HepG2 (cell line): ENCODE measurements around the gene HLA-DRB5. TPM values are rescaled to one million over a fixed set of nuclear protein-coding genes. Genes with fewer than 3 reads are reported as not detected.

Source experiments
- ATAC-seq: fragments of 200-7000 bp; cut with Tn5 transposase; 3 replicates; pipeline ENCODE4 v1.9.1; 2020; ENCODE audit warnings: mild to moderate bottlenecking, moderate library complexity
- BruUV-seq: library from RNA; stranded (reverse); fragments of 400-500 nt; replicated peaks from 2 replicates; lab custom pipeline; 2021; lab: Mats Ljungman, UMichigan
- CTCF ChIA-PET: fragments of 300-600 bp; formaldehyde crosslinking; extraction: SDS; loops from one replicate; lab custom pipeline; 2021; ENCODE audit warnings: low total read pairs, inconsistent platforms, low intra/inter-chr PET ratio; lab: Yijun Ruan, JAX
- POLR2A ChIA-PET: fragments of 350-600 bp; sonication (Branson Sonifier 250); formaldehyde crosslinking; loops from one replicate; lab custom pipeline; 2020; ENCODE audit warnings: antibody characterized with exemption, inconsistent platforms; lab: Yijun Ruan, JAX
- DNase-seq: peaks from one replicate; pipeline ENCODE4 v3.0.0-alpha.2; 2015; ENCODE audit warnings: low spot score
- FAIRE-seq: peaks from 3 replicates; lab custom pipeline; 2011; peaks lifted over from hg19 to GRCh38; lab: Jason Lieb, UNC
- H2AFZ ChIP-seq: one replicate; pipeline ENCODE4 v1.6.1; 2011; ENCODE audit warnings: low read length, inconsistent platforms
- H3K27ac ChIP-seq: fragments of 300-600 bp; 3 replicates; pipeline ENCODE4 v1.8.0; 2011; ENCODE audit warnings: mixed run types, mild to moderate bottlenecking, mixed read lengths, low read length, inconsistent platforms; ENCODE audit not compliant: insufficient read depth; ENCODE audit errors: extremely low read length
- H3K27me3 ChIP-seq, 2 experiments: fragments of 200-600 bp in 1 of 2; 2 replicates in 1 of 2; 3 replicates in 1 of 2; pipeline versions ENCODE4 v1.6.0 to v1.8.0; 2011; ENCODE audit warnings: low read length in 2 of 2, mild to moderate bottlenecking in 2 of 2, moderate library complexity in 2 of 2, inconsistent platforms in 1 of 2; ENCODE audit not compliant: insufficient read depth in 2 of 2, control insufficient read depth in 1 of 2
- H3K36me3 ChIP-seq, 2 experiments: fragments of 200-600 bp in 1 of 2; replicated peaks in 1 of 2; 2 replicates in 1 of 2; 3 replicates in 1 of 2; pipeline versions ENCODE4 v1.5.1 to v1.8.0; 2011; ENCODE audit warnings: low read length in 2 of 2, inconsistent platforms in 1 of 2; ENCODE audit not compliant: insufficient read depth in 2 of 2, control insufficient read depth in 1 of 2
- H3K4me1 ChIP-seq: 2 replicates; pipeline ENCODE4 v1.5.1; 2012; ENCODE audit warnings: low read length, inconsistent platforms; ENCODE audit not compliant: insufficient read depth
- H3K4me2 ChIP-seq: 2 replicates; pipeline ENCODE4 v1.6.0; 2011; ENCODE audit warnings: low read depth, low read length, inconsistent platforms
- H3K4me3 ChIP-seq, 3 experiments: fragments of 200-600 bp in 1 of 3; sonication (generic), shearing (Covaris generic) in 1 of 3; replicated peaks in 1 of 3; 2 replicates each; pipeline ENCODE4 v1.5.1; 2011 to 2016; ENCODE audit warnings: low read length in 3 of 3, inconsistent platforms in 2 of 3, low read depth in 2 of 3, mild to moderate bottlenecking in 2 of 3, control low read depth in 1 of 3, mixed read lengths in 1 of 3; ENCODE audit not compliant: insufficient read depth in 1 of 3
- H3K79me2 ChIP-seq: one replicate; pipeline ENCODE4 v1.6.1; 2011; ENCODE audit warnings: low read length, inconsistent platforms; ENCODE audit not compliant: insufficient read depth
- H3K9ac ChIP-seq: 2 replicates; pipeline ENCODE4 v1.6.0; 2011; ENCODE audit warnings: mild to moderate bottlenecking, low read depth, low read length, inconsistent platforms; ENCODE audit not compliant: insufficient read depth
- H3K9me3 ChIP-seq: 2 replicates; pipeline ENCODE4 v1.5.1; 2012; ENCODE audit warnings: mild to moderate bottlenecking, low read length
- H4K20me1 ChIP-seq: 2 replicates; pipeline ENCODE4 v1.6.0; 2011; ENCODE audit warnings: inconsistent platforms, mild to moderate bottlenecking, low read length, moderate library complexity; ENCODE audit not compliant: insufficient read depth
- CREM ChIP-seq, 2 experiments: sonication (generic) in 1 of 2; formaldehyde crosslinking in 1 of 2; IDR thresholded peaks; 2 replicates each; pipeline versions ENCODE4 v1.4.0 to v1.6.1; 2016 to 2020; ENCODE audit warnings: antibody characterized with exemption in 1 of 2, mild to moderate bottlenecking in 1 of 2, missing genetic modification reagents in 1 of 2
- ELF4 ChIP-seq: sonication (generic); formaldehyde crosslinking; IDR thresholded peaks from 2 replicates; pipeline ENCODE4 v1.5.0; 2020; ENCODE audit warnings: missing genetic modification reagents, mild to moderate bottlenecking, moderate library complexity, borderline replicate concordance
- MAFF ChIP-seq: IDR thresholded peaks from 2 replicates; pipeline ENCODE4 v1.6.1; 2011; ENCODE audit warnings: low read depth, low read length, improper control_type of control experiment
- RAD21 ChIP-seq: fragments of 450-650 bp; formaldehyde crosslinking; IDR thresholded peaks from 2 replicates; pipeline ENCODE4 v1.5.0; 2020; ENCODE audit warnings: mild to moderate bottlenecking
- SIN3B ChIP-seq: fragments of 150-350 bp; IDR thresholded peaks from 2 replicates; pipeline ENCODE4 v1.6.1; 2014; ENCODE audit warnings: low read length
- ZFP62 ChIP-seq: sonication (generic); formaldehyde crosslinking; IDR thresholded peaks from 2 replicates; pipeline ENCODE4 v1.4.0; 2020; ENCODE audit warnings: missing genetic modification reagents
- ZNF337 ChIP-seq: sonication (generic); formaldehyde crosslinking; IDR thresholded peaks from 2 replicates; pipeline ENCODE4 v1.5.1; 2020; ENCODE audit warnings: missing genetic modification reagents, low read depth, mild to moderate bottlenecking, borderline replicate concordance
- ZNF792 ChIP-seq: IDR thresholded peaks from 2 replicates; pipeline ENCODE4 v1.6.1; 2016
- ZNF83 ChIP-seq: sonication (generic); formaldehyde crosslinking; IDR thresholded peaks from 2 replicates; pipeline ENCODE4 v1.4.0; 2020; ENCODE audit warnings: missing genetic modification reagents, mild to moderate bottlenecking, borderline replicate concordance
- ZSCAN9 ChIP-seq: IDR thresholded peaks from 2 replicates; pipeline ENCODE4 v1.6.1; 2016; ENCODE audit warnings: borderline replicate concordance
- whole genome bisulfite sequencing: methylation state at CpG from one replicate; pipeline ENCODE4 v1.1.6; 2017; ENCODE audit warnings: low lambda C conversion rate; 5-methylcytosine and 5-hydroxymethylcytosine counted together
- in situ Hi-C: cut with HindIII; loops from 2 replicates; pipeline ENCODE4 v1.10.0; 2017; ENCODE audit warnings: low pct_unique_long_range_greater_than_20kb; ENCODE audit not compliant: extremely low pct_ligation_motif_present
- intact Hi-C: fragments of 100-400 bp; cut with micrococcal nuclease; formaldehyde crosslinking; loops from one replicate; pipeline ENCODE4 v1.10.0; 2022; ENCODE audit not compliant: unreplicated experiment
- polyA plus RNA-seq, 8 experiments: library from polyadenylated mRNA; depleted of rRNA in 3 of 8; stranded (reverse) in 7 of 8; unstranded in 1 of 8; fragments of >200 nt; fragmentation: Illumina TruSeq in 4 of 8; extraction: Trizol in 4 of 8; gene quantifications; 2 replicates each; pipeline versions ENCODE4 v1.2.1 to v1.2.3, GENCODE V29; 2011 to 2016; ENCODE audit warnings: low read depth in 4 of 8, missing spikeins in 1 of 8, mixed read lengths in 1 of 8; ENCODE audit not compliant: insufficient read depth in 1 of 8
- total RNA-seq, 5 experiments: library from RNA; depleted of rRNA; stranded (reverse); fragments of >200 nt; fragmentation: Illumina TruSeq; extraction: Trizol; gene quantifications; 2 replicates each; pipeline ENCODE4 v1.2.3, GENCODE V29; 2016; ENCODE audit warnings: low read depth in 1 of 5
- TF ChIP-seq, protein P1 (sequence below): sonication (generic); formaldehyde crosslinking; IDR thresholded peaks from 2 replicates; pipeline ENCODE4 v1.5.0; 2020; ENCODE audit warnings: missing genetic modification reagents, mild to moderate bottlenecking, borderline replicate concordance
- TF ChIP-seq, protein P2 (sequence below): sonication (generic); formaldehyde crosslinking; IDR thresholded peaks from 2 replicates; pipeline ENCODE4 v1.4.0; 2020; ENCODE audit warnings: missing genetic modification reagents, low read depth, mild to moderate bottlenecking, borderline replicate concordance
- TF ChIP-seq, protein P3 (sequence below): sonication (generic); formaldehyde crosslinking; conservative IDR thresholded peaks from 2 replicates; pipeline ENCODE4 v1.8.0; 2022; ENCODE audit warnings: missing genetic modification reagents

The HLA-DRB5 gene
- total and polyA plus RNA-seq, 2 of the 13 experiments (the other 11 are each of a cell fraction or from before 2014, with no cell fraction given): not detected

DNA sequence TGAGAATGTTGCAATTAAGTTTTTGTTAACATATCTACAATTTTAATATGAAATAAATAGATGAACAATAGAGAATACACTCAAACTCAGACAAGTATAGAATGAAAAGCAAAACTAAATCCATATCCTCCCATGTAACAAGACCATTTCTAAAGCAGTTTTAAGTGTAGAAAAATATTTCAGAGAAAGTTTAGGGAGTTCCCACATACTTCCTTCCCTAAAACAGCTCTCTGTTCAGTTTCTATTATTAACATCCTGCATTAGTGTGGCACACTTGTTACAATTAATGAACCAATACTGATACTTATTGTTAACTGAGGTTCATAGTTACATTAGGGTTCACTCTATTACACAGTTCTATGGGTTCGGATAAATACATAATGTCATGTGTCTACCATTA is 38.4 kb downstream of the HLA-DRB5 start (continued):
- TF ChIP-seq ELF4 (CRISPR knock-in tag): no peak

DNA sequence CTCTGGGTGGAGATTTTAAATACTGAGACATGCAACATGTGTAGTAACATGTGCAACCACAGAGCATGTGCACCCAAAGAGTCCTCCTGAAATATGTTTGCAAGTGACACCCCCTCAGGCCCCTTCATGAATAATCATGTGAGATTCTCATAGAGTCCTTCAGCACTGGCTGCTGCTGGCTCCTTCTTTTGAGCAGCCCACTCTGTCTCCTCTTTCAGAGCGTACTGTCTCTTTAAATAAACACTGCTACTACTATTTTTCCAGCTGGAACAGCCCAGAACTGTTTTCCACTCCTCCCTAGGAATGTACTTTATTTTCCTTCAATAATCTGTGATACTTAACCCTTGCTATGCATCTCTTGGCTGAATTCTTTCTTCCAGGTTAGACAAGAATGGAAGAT is 42.0 kb downstream of the HLA-DRB5 start:
- no peaks in the 10 kb centered on the region for H4K20me1 ChIP-seq
- POLR2A ChIA-PET: no interaction called here
- no peak overlapping the region for H2AFZ ChIP-seq
- H3K9ac ChIP-seq: no peak overlapping the region
- TF ChIP-seq MAFF (no peak), CREM (IDR thresholded peaks at IDR 0.05) (no peak), CREM (CRISPR knock-in tag; IDR thresholded peaks at IDR 0.05) (no peak), ZNF83 (CRISPR knock-in tag) (no peak), ZFP62 (CRISPR knock-in tag) (no peak), ZNF792 (CRISPR knock-in tag) (no peak), RAD21 (CRISPR knock-in tag) (no peak), ZSCAN9 (CRISPR knock-in tag) (no peak), ZNF337 (CRISPR knock-in tag) (no peak), SIN3B (no peak)
- TF ChIP-seq, protein P1, sequence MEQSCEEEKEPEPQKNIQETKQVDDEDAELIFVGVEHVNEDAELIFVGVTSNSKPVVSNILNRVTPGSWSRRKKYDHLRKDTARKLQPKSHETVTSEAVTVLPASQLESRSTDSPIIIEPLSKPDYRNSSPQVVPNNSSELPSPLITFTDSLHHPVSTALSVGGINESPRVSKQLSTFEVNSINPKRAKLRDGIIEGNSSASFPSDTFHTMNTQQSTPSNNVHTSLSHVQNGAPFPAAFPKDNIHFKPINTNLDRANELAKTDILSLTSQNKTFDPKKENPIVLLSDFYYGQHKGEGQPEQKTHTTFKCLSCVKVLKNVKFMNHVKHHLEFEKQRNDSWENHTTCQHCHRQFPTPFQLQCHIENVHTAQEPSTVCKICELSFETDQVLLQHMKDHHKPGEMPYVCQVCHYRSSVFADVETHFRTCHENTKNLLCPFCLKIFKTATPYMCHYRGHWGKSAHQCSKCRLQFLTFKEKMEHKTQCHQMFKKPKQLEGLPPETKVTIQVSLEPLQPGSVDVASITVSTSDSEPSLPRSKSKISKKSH (CRISPR knock-in tag): no peak
- TF ChIP-seq, protein P2, sequence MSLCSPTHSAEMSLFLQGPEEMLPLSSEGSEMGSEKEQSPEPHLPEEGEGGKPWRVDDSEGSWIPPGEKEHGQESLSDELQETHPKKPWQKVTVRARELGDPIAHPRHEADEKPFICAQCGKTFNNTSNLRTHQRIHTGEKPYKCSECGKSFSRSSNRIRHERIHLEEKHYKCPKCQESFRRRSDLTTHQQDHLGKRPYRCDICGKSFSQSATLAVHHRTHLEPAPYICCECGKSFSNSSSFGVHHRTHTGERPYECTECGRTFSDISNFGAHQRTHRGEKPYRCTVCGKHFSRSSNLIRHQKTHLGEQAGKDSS (CRISPR knock-in tag): no peak
- TF ChIP-seq, protein P3, sequence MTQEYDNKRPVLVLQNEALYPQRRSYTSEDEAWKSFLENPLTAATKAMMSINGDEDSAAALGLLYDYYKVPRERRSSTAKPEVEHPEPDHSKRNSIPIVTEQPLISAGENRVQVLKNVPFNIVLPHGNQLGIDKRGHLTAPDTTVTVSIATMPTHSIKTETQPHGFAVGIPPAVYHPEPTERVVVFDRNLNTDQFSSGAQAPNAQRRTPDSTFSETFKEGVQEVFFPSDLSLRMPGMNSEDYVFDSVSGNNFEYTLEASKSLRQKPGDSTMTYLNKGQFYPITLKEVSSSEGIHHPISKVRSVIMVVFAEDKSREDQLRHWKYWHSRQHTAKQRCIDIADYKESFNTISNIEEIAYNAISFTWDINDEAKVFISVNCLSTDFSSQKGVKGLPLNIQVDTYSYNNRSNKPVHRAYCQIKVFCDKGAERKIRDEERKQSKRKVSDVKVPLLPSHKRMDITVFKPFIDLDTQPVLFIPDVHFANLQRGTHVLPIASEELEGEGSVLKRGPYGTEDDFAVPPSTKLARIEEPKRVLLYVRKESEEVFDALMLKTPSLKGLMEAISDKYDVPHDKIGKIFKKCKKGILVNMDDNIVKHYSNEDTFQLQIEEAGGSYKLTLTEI (CRISPR knock-in tag): no peak
- peaks cover 0 to 3% of the 10 kb centered on the region in 2 experiments; a peak in 1 of 5 replicates for H3K27me3 ChIP-seq
- ATAC-seq (no peak), FAIRE-seq (no peak), DNase-seq (no peak)
- no peak overlapping the region for H3K4me2 ChIP-seq
- no peaks in the 10 kb centered on the region for H3K79me2 ChIP-seq
- H3K27ac ChIP-seq: no peak overlapping the region
- 0% methylated on average over 1 of the region's 1 CpG for WGBS
- BruUV-seq: no TSS peak
- intact Hi-C loops: no loop called here
- no peak overlapping the region for H3K4me3 ChIP-seq
- no peaks in the 10 kb centered on the region for H3K4me1 ChIP-seq
- no peaks in the 10 kb centered on the region for H3K9me3 ChIP-seq
- CTCF ChIA-PET: no interaction called here
- in situ Hi-C loops: no loop called here
- no peaks in the 10 kb centered on the region for H3K36me3 ChIP-seq
